HEK293 (cell line): ENCODE data around the gene TMEM208.

ENCODE experiments used
- CTCF ChIA-PET: fragments of 350-600 bp; formaldehyde crosslinking; extraction: SDS; loops from one replicate; lab custom pipeline; 2021; ENCODE audit warnings: antibody characterized with exemption; lab: Yijun Ruan, JAX
- POLR2A ChIA-PET: fragments of 300-600 bp; formaldehyde crosslinking; extraction: SDS; loops from one replicate; lab custom pipeline; 2020; ENCODE audit warnings: antibody characterized with exemption, inconsistent platforms; lab: Yijun Ruan, JAX
- H3K27ac ChIP-seq: fragments of 200-500 bp; sonication (Bioruptor generic); 2 replicates; pipeline ENCODE4 v1.5.1; 2014; ENCODE audit warnings: low read depth, low read length, control low read depth, inconsistent platforms; ENCODE audit errors: extremely low read depth
- H3K36me3 ChIP-seq, 2 experiments: fragments of 200-500 bp in 1 of 2; sonication (Bioruptor generic) in 1 of 2; 1 replicate in 1 of 2; 2 replicates in 1 of 2; pipeline ENCODE4 v1.5.1; 2014 to 2017; ENCODE audit warnings: inconsistent platforms in 2 of 2, low read length in 2 of 2; ENCODE audit not compliant: control insufficient read depth in 2 of 2, insufficient read depth in 1 of 2
- H3K4me1 ChIP-seq: fragments of 200-500 bp; sonication (Bioruptor generic); 2 replicates; pipeline ENCODE4 v1.5.1; 2014; ENCODE audit warnings: mild to moderate bottlenecking, low read length, inconsistent platforms; ENCODE audit not compliant: control insufficient read depth, insufficient read depth
- H3K4me3 ChIP-seq: 2 replicates; pipeline ENCODE4 v1.5.1; 2011; ENCODE audit warnings: low read depth, mild to moderate bottlenecking, control low read depth, low read length, moderate library complexity
- H3K9me3 ChIP-seq: fragments of 200-500 bp; sonication (Bioruptor generic); 2 replicates; pipeline ENCODE4 v1.5.1; 2014; ENCODE audit warnings: low read depth, low read length, inconsistent platforms; ENCODE audit not compliant: control insufficient read depth, insufficient read depth
- GLI4 ChIP-seq: fragments of 450-650 bp; formaldehyde crosslinking; IDR thresholded peaks from 2 replicates; pipeline ENCODE4 v1.5.1; 2016; ENCODE audit warnings: missing biosample characterization, missing genetic modification characterization
- GLIS1 ChIP-seq: fragments of 450-650 bp; formaldehyde crosslinking; IDR thresholded peaks from 2 replicates; pipeline ENCODE4 v1.5.1; 2016; ENCODE audit warnings: missing biosample characterization, missing genetic modification characterization
- KLF1 ChIP-seq: fragments of 450-650 bp; formaldehyde crosslinking; IDR thresholded peaks from 2 replicates; pipeline ENCODE4 v1.5.1; 2016; ENCODE audit warnings: missing biosample characterization, missing genetic modification characterization
- PRDM1 ChIP-seq: fragments of 450-650 bp; formaldehyde crosslinking; IDR thresholded peaks from 2 replicates; pipeline ENCODE4; 2016; ENCODE audit warnings: missing biosample characterization, missing genetic modification characterization
- SP3 ChIP-seq: fragments of 450-650 bp; formaldehyde crosslinking; IDR thresholded peaks from 2 replicates; pipeline ENCODE4 v1.5.1; 2016; ENCODE audit warnings: missing biosample characterization, missing genetic modification characterization
- SP7 ChIP-seq: fragments of 450-650 bp; formaldehyde crosslinking; IDR thresholded peaks from 2 replicates; pipeline ENCODE4 v1.5.1; 2016; ENCODE audit warnings: missing biosample characterization, missing genetic modification characterization
- WT1 ChIP-seq: fragments of 450-650 bp; formaldehyde crosslinking; IDR thresholded peaks from 2 replicates; pipeline ENCODE4 v1.5.1; 2016; ENCODE audit warnings: missing biosample characterization, missing genetic modification characterization
- ZFP3 ChIP-seq: fragments of 450-650 bp; formaldehyde crosslinking; IDR thresholded peaks from 2 replicates; pipeline ENCODE4 v1.5.1; 2016; ENCODE audit warnings: low read depth, missing biosample characterization, missing genetic modification characterization
- ZFP69B ChIP-seq: fragments of 450-650 bp; formaldehyde crosslinking; IDR thresholded peaks from 2 replicates; pipeline ENCODE4 v1.5.1; 2016; ENCODE audit warnings: missing biosample characterization, missing genetic modification characterization
- ZNF24 ChIP-seq: fragments of 450-650 bp; formaldehyde crosslinking; IDR thresholded peaks from 2 replicates; pipeline ENCODE4 v1.5.1; 2016; ENCODE audit warnings: missing biosample characterization, missing genetic modification characterization
- ZNF302 ChIP-seq: fragments of 450-650 bp; formaldehyde crosslinking; IDR thresholded peaks from 2 replicates; pipeline ENCODE4 v1.5.1; 2016; ENCODE audit warnings: missing biosample characterization, missing genetic modification characterization, low read depth
- ZNF366 ChIP-seq: fragments of 450-650 bp; formaldehyde crosslinking; conservative IDR thresholded peaks from 2 replicates; pipeline ENCODE4 v1.5.1; 2016; ENCODE audit warnings: missing biosample characterization, missing genetic modification characterization
- ZNF558 ChIP-seq: fragments of 450-650 bp; formaldehyde crosslinking; IDR thresholded peaks from 2 replicates; pipeline ENCODE4 v1.5.1; 2016; ENCODE audit warnings: missing biosample characterization, missing genetic modification characterization
- ZNF585B ChIP-seq: fragments of 450-650 bp; formaldehyde crosslinking; IDR thresholded peaks from 2 replicates; pipeline ENCODE4 v1.5.1; 2016; ENCODE audit warnings: missing biosample characterization, missing genetic modification characterization
- ZNF843 ChIP-seq: fragments of 450-650 bp; formaldehyde crosslinking; IDR thresholded peaks from 2 replicates; pipeline ENCODE4 v1.5.1; 2016; ENCODE audit warnings: missing biosample characterization, missing genetic modification characterization
- ZXDB ChIP-seq: fragments of 450-650 bp; formaldehyde crosslinking; IDR thresholded peaks from 2 replicates; pipeline ENCODE4 v1.5.1; 2016; ENCODE audit warnings: missing biosample characterization, missing genetic modification characterization
- TF ChIP-seq, protein P1 (sequence below): fragments of 450-650 bp; formaldehyde crosslinking; IDR thresholded peaks from 2 replicates; pipeline ENCODE4 v1.5.1; 2016; ENCODE audit warnings: missing biosample characterization, missing genetic modification characterization
- TF ChIP-seq, protein P2 (sequence below): fragments of 450-650 bp; formaldehyde crosslinking; IDR thresholded peaks from 2 replicates; pipeline ENCODE4 v1.5.1; 2016; ENCODE audit warnings: missing biosample characterization, missing genetic modification characterization
- TF ChIP-seq, protein P3 (sequence below): fragments of 450-650 bp; formaldehyde crosslinking; IDR thresholded peaks from 2 replicates; pipeline ENCODE4 v1.5.1; 2017; ENCODE audit warnings: missing biosample characterization, missing genetic modification characterization

Gene TMEM208

DNA sequence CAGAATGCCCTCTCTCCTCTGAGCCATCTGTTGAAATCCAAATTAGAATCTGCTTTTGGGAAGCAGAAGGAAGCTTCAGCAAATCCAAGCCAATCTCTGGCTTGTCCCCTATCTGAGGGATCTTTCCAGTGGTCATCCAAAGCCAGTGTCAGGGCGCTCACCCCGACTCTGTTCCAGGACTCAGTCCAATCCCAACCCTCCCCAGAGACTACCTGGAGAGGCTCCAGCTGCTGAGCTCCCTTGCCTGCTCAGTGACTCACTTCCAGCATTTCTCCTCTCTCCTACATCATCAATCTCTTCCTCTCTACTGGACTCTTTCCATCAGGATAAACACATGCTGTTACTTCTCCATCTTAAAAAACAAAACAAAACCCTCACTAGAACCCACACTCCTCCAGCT, 45.6 kb upstream of the TMEM208 start:
- no peaks in the 10 kb centered on the region for H3K9me3 ChIP-seq
- POLR2A ChIA-PET: interaction anchor here (0.7 kb wide), 1 partner anchor 206 kb away, joined by 7 read pairs; no protein-coding TSS in a partner anchor
- H3K36me3 ChIP-seq: peaks cover 0 to 32% of the 10 kb centered on the region in 2 experiments; a peak in 1 of 3 replicates
- no peak overlapping the region for H3K4me3 ChIP-seq
- no peak overlapping the region for H3K27ac ChIP-seq
- CTCF ChIA-PET: interaction anchor here (0.6 to 1.0 kb wide), 3 partner anchors 19 to 368 kb away, joined by 3 to 5 read pairs (median 3); no protein-coding TSS in a partner anchor
- peaks cover 9% of the 10 kb centered on the region for H3K4me1 ChIP-seq
- TF ChIP-seq SP3 (tag by site-specific recombination) (no peak), PRDM1 (tag by site-specific recombination) (peak; percentile 64; the same call in 1 of the 2 replicates)

- ChIA-PET POLR2A (interaction anchor here (0.7 kb wide), 2 partner anchors 66 to 207 kb away, joined by 3 to 7 read pairs; partner anchors contain the start of gene FHOD1), CTCF (interaction anchor here (1.5 kb wide), 1 partner anchor 13 kb away, joined by 5 read pairs; no protein-coding TSS in a partner anchor)
- Histone ChIP-seq H3K9me3 (no peaks in the 10 kb centered on the region), H3K4me1 (peaks cover 9% of the 10 kb centered on the region), H3K4me3 (no peak overlapping the region), H3K36me3 (peaks cover 0 to 29% of the 10 kb centered on the region in 2 experiments; a peak in 1 of 3 replicates), H3K27ac (no peak overlapping the region)
- TF ChIP-seq GLIS1 (tag by site-specific recombination) (no peak), SP7 (tag by site-specific recombination) (0 out of 2 replicates have a peak, but pooled peaks have one; percentile 16), ZNF302 (tag by site-specific recombination) (no peak), WT1 (peak; percentile 64), KLF1 (tag by site-specific recombination) (no peak), ZNF843 (tag by site-specific recombination) (0 out of 2 replicates have a peak, but pooled peaks have one; percentile 16), ZNF366 (no peak), ZFP69B (tag by site-specific recombination) (no peak), ZXDB (peak; percentile 28; the same call in 1 of the 2 replicates)
- TF ChIP-seq, protein P1, sequence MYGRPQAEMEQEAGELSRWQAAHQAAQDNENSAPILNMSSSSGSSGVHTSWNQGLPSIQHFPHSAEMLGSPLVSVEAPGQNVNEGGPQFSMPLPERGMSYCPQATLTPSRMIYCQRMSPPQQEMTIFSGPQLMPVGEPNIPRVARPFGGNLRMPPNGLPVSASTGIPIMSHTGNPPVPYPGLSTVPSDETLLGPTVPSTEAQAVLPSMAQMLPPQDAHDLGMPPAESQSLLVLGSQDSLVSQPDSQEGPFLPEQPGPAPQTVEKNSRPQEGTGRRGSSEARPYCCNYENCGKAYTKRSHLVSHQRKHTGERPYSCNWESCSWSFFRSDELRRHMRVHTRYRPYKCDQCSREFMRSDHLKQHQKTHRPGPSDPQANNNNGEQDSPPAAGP (tag by site-specific recombination): peak; percentile 66; the same call in 1 of the 2 replicates
- TF ChIP-seq, protein P2, sequence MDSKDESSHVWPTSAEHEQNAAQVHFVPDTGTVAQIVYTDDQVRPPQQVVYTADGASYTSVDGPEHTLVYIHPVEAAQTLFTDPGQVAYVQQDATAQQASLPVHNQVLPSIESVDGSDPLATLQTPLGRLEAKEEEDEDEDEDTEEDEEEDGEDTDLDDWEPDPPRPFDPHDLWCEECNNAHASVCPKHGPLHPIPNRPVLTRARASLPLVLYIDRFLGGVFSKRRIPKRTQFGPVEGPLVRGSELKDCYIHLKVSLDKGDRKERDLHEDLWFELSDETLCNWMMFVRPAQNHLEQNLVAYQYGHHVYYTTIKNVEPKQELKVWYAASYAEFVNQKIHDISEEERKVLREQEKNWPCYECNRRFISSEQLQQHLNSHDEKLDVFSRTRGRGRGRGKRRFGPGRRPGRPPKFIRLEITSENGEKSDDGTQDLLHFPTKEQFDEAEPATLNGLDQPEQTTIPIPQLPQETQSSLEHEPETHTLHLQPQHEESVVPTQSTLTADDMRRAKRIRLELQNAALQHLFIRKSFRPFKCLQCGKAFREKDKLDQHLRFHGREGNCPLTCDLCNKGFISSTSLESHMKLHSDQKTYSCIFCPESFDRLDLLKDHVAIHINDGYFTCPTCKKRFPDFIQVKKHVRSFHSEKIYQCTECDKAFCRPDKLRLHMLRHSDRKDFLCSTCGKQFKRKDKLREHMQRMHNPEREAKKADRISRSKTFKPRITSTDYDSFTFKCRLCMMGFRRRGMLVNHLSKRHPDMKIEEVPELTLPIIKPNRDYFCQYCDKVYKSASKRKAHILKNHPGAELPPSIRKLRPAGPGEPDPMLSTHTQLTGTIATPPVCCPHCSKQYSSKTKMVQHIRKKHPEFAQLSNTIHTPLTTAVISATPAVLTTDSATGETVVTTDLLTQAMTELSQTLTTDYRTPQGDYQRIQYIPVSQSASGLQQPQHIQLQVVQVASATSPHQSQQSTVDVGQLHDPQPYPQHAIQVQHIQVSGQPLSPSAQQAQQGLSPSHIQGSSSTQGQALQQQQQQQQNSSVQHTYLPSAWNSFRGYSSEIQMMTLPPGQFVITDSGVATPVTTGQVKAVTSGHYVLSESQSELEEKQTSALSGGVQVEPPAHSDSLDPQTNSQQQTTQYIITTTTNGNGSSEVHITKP: peak; percentile 24; the same call in 1 of the 2 replicates
Measured at GRCh38 chr16:67182288-67182687, 44.6 kb upstream of the TMEM208 start.

- ChIA-PET POLR2A (interaction anchor here (1.1 kb wide), 2 partner anchors 9 to 23 kb away, joined by 3 read pairs; no protein-coding TSS in a partner anchor), CTCF (interaction anchor here (0.5 to 1.5 kb wide), 7 partner anchors 9 to 231 kb away, joined by 3 to 6 read pairs (median 3); no protein-coding TSS in a partner anchor)
- peak overlapping the region; percentile 84 for H3K4me3 ChIP-seq
- peaks cover 0 to 22% of the 10 kb centered on the region in 2 experiments; a peak in 1 of 3 replicates for H3K36me3 ChIP-seq
- H3K27ac ChIP-seq: peak overlapping the region; percentile 88; the same call in 1 of the 2 replicates
- no peaks in the 10 kb centered on the region for H3K9me3 ChIP-seq
- TF ChIP-seq ZNF558: no peak
- 0 out of 2 replicates have a peak, but pooled peaks have one; percentile 16 for TF ChIP-seq GLI4 (tag by site-specific recombination)
- peak; percentile 69 for TF ChIP-seq ZFP3 (tag by site-specific recombination)
- TF ChIP-seq, protein P3, sequence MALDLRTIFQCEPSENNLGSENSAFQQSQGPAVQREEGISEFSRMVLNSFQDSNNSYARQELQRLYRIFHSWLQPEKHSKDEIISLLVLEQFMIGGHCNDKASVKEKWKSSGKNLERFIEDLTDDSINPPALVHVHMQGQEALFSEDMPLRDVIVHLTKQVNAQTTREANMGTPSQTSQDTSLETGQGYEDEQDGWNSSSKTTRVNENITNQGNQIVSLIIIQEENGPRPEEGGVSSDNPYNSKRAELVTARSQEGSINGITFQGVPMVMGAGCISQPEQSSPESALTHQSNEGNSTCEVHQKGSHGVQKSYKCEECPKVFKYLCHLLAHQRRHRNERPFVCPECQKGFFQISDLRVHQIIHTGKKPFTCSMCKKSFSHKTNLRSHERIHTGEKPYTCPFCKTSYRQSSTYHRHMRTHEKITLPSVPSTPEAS: no peak
- peak; percentile 65; the same call in 1 of the 2 replicates for TF ChIP-seq ZNF366
- TF ChIP-seq ZNF585B (tag by site-specific recombination): no peak
- TF ChIP-seq ZNF24 (tag by site-specific recombination): peak; percentile 64; the same call in 1 of the 2 replicates
- peaks cover 9% of the 10 kb centered on the region for H3K4me1 ChIP-seq
Measured at GRCh38 chr16:67183284-67183626, 43.7 kb upstream of the TMEM208 start.
